ENCODE measurements around the gene CCDC82.
A peak's percentile ranks its signal among the peaks of the same experiment; 100 is the strongest.

CCDC82 gene

GRCh38 chr11:96366024-96366423 is 23.7 kb downstream of the CCDC82 start:
- Histone ChIP-seq H3K27ac (no peak overlapping the region), H3K4me3 (no peak overlapping the region)

DNA sequence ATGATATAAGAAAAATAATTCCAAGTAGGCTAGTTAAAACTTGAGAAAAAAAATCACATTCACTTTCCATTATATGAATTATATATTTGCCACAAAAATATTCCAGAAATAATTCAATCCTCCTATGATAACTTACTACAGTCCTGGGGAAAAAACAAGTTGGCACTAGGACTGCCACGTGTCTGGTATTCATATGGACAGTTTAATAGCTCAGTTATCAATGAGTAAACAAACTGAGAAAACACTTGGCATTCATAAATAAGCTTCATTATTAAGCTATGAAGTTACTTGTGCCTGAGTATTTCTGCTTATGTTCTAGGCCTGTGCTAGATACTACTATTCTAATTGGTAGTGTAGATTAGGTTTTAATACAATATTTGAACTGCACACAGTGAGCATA is 24.2 kb downstream of the CCDC82 start:
- Histone ChIP-seq H3K4me3 (no peak overlapping the region), H3K27ac (no peak overlapping the region)

- no peak overlapping the region for H3K4me3 ChIP-seq
- no peak overlapping the region for H3K27ac ChIP-seq
Observed at GRCh38 chr11:96361778-96362177, 27.9 kb downstream of the CCDC82 start.

GRCh38 chr11:96358321-96358720 is 31.4 kb downstream of the CCDC82 start:
- Histone ChIP-seq H3K27ac (no peak overlapping the region), H3K4me3 (no peak overlapping the region)

GRCh38 chr11:96357794-96358193 is 31.9 kb downstream of the CCDC82 start:
- H3K4me3 ChIP-seq: no peak overlapping the region
- H3K27ac ChIP-seq: no peak overlapping the region

DNA sequence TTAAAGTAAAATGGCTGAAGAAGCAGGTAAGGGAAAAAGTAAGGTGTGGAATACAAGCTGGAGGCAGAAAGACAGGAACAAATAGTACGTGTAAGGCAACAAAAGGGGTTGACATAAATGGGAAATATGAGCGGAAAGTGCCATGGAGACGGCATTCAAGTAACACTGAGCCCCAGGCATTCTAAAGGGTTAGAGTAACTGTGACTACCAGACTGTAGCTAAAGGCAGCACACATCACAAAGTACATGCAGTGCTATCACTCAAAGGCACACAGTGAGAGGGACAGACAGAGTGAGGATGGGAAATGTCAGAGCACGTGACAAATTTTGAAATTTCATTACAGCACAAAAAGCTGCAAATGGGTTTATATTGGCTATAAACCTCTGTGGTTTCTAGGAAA is 32.9 kb downstream of the CCDC82 start:
- no peak overlapping the region for H3K27ac ChIP-seq

DNA sequence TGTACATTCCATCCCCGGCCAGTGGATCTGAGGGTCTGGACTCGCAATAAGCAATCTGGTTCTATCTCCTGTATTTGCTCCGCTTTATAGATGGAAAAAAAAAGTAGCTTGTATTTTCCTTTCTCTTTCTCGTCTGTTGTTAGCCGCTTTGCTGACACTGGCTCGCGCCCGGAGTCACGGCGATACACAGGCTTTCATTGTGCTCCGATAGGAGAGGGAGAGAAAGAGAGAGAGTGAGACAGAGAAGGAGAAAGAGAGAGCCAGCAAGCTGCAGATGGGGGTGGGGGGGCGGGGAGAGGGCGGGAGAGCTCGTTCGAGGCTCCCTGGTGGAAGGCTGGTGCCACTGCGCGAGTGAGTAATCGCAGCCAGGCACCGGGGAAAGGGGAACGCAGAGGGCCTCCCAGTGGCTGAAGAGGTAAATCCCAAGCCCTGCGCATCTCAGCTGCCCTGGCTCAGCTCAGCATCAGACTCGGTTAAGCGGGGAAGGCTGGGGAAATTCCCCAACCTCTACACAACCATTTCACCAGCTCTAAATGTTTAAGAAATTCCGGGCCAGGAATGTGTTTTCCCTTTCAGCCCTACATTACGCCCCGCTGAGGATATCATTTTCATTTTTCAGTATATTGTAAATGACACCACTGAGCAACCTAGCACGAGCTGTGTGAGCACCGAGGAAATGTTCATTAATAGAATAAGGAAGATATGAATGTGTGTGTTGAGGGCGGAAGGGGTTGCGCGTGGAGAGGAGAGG is 46.6 kb downstream of the CCDC82 start, which contains the start of gene MAML2:
MAML2 (minus strand) TSS at position 235 of the 751 bp plus-strand sequence. CDS start 1,300 bp downstream, outside the sequence.
- peak within 1 kb of the TSS; percentile 45 to 68 (median 56) for H3K4me3 ChIP-seq
- H3K27ac ChIP-seq: peak within 1 kb of the TSS in 20 of 21 experiments; percentile 63 to 93 (median 84)

More for the DNA sequence above, 32.9 kb downstream of the CCDC82 start:
- no peak overlapping the region for H3K4me3 ChIP-seq

- Histone ChIP-seq H3K27ac (peak overlapping the region in 20 of 21 experiments; percentile 63 to 93 (median 85)), H3K4me3 (peak overlapping the region; percentile 45 to 68 (median 56))
Observed at GRCh38 chr11:96342014-96342960, 47.4 kb downstream of the CCDC82 start.

- peak overlapping the region; percentile 45 to 68 (median 56) for H3K4me3 ChIP-seq
Observed at GRCh38 chr11:96341211-96342013, 48.3 kb downstream of the CCDC82 start.

DNA sequence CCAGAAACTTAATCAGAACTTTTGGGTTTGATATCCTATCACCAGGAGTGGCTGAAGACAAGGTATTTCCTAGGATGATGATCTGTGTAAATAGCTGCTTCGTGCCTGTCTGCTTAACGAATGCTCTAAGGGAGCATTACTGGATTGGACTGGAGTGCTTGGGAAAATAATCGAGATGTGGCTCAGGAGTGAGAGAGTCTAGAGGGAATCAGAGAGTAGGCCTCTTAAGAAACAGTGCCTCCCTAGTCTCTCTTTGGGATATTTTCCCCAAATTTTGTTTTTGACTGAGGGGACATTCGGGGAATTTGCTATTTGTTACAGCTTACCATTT is 49.2 kb downstream of the CCDC82 start:
- Histone ChIP-seq H3K27ac (peak overlapping the region in 20 of 21 experiments; percentile 63 to 93 (median 85)), H3K4me3 (peak overlapping the region; percentile 1 to 68 (median 56))

More at GRCh38 chr11:96341211-96342013, 48.3 kb downstream of the CCDC82 start:
- H3K27ac ChIP-seq: peak overlapping the region in 20 of 21 experiments; percentile 63 to 93 (median 85)

DNA sequence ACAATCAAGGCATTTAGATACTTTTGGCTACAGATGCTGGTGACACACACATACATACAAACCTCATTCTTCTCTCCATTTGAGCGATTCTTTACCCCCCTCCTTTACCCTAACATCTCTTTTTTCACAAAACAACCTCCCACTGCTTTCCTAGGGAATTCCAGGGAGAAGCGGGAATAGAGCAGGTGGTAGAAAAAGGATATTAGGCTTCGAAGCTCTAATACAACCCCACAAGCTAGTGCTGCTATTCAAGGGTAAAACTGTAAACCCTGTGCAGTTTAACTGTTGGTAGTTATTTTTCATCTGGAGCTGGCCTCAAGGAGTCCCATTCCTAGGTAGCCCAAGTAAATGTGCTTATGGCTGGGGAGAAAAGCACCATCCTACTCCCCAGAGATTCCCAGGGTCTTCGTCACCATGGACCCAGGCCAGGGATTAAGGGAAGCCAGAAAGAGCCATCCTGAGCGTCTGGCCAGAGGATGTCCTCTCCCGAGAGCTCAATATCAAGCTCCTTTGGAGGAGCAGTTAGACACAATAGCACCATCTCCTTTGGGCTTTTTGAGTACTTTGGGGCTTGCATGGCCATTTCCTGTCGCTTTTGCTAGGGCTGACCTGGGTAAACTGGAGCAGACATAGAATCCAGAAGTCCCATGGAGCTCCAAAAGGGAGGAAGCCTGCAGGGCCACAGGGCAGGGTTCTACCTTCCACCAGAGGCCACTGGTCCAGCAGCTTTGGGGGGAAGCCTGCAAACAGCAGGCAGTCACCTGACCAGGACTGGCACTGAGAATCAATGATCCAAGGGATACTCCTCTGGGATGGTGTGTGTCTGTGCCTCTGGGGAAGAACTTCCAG is 49.8 kb downstream of the CCDC82 start:
- Histone ChIP-seq H3K27ac (peak overlapping the region in 20 of 21 experiments; percentile 30 to 93 (median 85)), H3K4me3 (peak overlapping the region; percentile 1 to 68 (median 45))

DNA sequence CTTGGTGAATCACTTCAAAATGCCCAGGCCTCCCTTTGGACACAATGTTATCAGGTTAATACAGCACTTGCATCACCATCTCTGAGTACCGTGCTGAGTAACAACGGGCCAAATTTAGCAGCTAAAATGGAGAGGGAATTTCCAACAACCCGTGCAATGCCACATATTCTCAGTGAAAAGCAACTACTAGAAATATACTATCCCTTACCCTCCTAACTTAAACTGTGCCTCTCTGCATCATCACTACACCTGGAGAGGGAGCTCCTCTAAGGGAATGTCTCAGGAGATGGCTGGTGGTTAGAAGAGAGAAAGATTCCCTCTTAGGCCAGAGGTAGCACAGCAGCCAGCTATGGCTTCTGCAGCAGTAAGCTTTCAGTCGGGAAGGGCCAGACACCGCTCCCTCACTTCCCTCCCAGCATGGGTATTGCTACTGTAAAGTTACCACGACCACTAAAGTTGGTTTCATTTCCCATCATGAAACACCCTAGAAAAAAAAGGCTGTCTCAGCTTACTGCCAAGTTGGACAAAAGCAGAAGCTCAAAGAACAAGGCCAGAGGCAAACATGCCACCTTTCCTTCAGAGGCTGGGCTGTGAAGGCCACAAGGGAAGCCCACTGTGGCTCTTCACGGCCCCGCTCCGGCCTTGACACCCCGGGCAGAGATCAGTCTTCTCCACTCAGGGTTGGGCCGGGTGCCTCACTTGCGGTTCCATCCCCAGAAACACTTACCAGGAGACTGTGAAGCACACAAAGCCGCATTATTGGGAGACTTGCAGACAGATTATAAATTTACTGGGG is 50.6 kb downstream of the CCDC82 start:
- peak overlapping the region; percentile 1 to 68 (median 45) for H3K4me3 ChIP-seq
- H3K27ac ChIP-seq: peak overlapping the region in 20 of 21 experiments; percentile 30 to 93 (median 85)

GRCh38 chr11:96337541-96338431 is 51.9 kb downstream of the CCDC82 start:
- H3K27ac ChIP-seq: peak overlapping the region in 15 of 21 experiments; percentile 5 to 93 (median 85)
- H3K4me3 ChIP-seq: peak overlapping the region in 1 of 7 experiments; percentile 63

GRCh38 chr11:96335388-96335787 is 54.3 kb downstream of the CCDC82 start:
- H3K27ac ChIP-seq: peak overlapping the region in 1 of 21 experiments; percentile 13
- no peak overlapping the region for H3K4me3 ChIP-seq

DNA sequence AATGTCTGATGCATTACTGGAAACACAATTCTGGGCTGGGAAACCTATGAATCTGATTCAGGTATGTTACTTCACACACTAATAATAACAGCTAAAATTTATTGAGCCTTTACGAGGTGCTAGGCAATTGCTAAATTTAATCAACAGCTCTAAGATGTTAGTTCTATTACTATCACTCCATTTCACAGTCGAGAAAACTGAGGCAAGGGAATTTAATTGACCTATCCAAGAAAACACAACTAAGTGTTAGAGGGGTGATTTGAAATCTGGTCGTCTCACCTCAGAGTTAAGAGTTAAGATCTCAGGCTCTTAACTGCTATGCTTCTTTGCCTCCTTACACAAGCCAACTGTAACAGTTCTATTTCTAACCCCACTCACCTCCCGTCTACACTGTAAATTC is 55.5 kb downstream of the CCDC82 start:
- H3K4me3 ChIP-seq: no peak overlapping the region
- H3K27ac ChIP-seq: peak overlapping the region in 1 of 21 experiments; percentile 38

- Histone ChIP-seq H3K27ac (peak overlapping the region in 14 of 21 experiments; percentile 4 to 80 (median 52)), H3K4me3 (no peak overlapping the region)
Observed at GRCh38 chr11:96333191-96333719, 56.5 kb downstream of the CCDC82 start.

Data from skin epidermis (tissue), 12 donors.